ENCODE data around the gene ZBTB1. TPM values are rescaled to one million over a fixed set of nuclear protein-coding genes. Genes with fewer than 3 reads are reported as not detected.
A peak's percentile ranks its signal among the peaks of the same experiment; 100 is the strongest.

The ZBTB1 gene
- total and polyA plus RNA-seq, 9 of the 15 experiments (the other 6 are each of a cell fraction or from before 2014, with no cell fraction given), result 2.3 to 16.5 (median 9.0) TPM

- TF ChIP-seq FOXJ3 (CRISPR knock-in tag; IDR thresholded peaks at IDR 0.05) (no peak), EZH2 (IDR thresholded peaks at IDR 0.05; ENCODE audit: borderline replicate concordance, low read depth, low read length) (no peak), SAP30 (IDR thresholded peaks at IDR 0.05; ENCODE audit: borderline replicate concordance, insufficient read depth, low read depth, low read length, poor library complexity, severe bottlenecking) (peak; percentile 59), KLF13 (tag; IDR thresholded peaks at IDR 0.05; ENCODE audit: borderline replicate concordance, low read depth) (no peak), PRMT5 (CRISPR knock-in tag; IDR thresholded peaks at IDR 0.05) (no peak), ZSCAN32 (CRISPR knock-in tag; IDR thresholded peaks at IDR 0.05) (no peak), YY1 (IDR thresholded peaks at IDR 0.05; ENCODE audit: borderline replicate concordance in 1 of 3, control insufficient read depth in 1 of 3, extremely low read depth in 1 of 3, insufficient read depth in 3 of 3, insufficient read length in 1 of 3, insufficient replicate concordance in 2 of 3, low read depth in 1 of 3, low read length in 2 of 3) (peak in 1 of 3 experiments; percentile 38), YBX1 (IDR thresholded peaks at IDR 0.05) (no peak), CTBP1 (IDR thresholded peaks at IDR 0.05; ENCODE audit: borderline replicate concordance) (peak; percentile 93), HOXB6 (CRISPR knock-in tag; IDR thresholded peaks at IDR 0.05; ENCODE audit: borderline replicate concordance) (no peak), POLR2B (IDR thresholded peaks at IDR 0.05; ENCODE audit: low read depth, partially characterized antibody) (peak; percentile 25)
- TF ChIP-seq, protein P1, sequence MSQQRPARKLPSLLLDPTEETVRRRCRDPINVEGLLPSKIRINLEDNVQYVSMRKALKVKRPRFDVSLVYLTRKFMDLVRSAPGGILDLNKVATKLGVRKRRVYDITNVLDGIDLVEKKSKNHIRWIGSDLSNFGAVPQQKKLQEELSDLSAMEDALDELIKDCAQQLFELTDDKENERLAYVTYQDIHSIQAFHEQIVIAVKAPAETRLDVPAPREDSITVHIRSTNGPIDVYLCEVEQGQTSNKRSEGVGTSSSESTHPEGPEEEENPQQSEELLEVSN (IDR thresholded peaks at IDR 0.05; ENCODE audit: borderline replicate concordance in 1 of 2, extremely low read depth in 1 of 2, insufficient read depth in 1 of 2, insufficient read length in 1 of 2, low read depth in 1 of 2, low read length in 1 of 2, poor library complexity in 1 of 2, severe bottlenecking in 1 of 2), result peak in 1 of 2 experiments; percentile 67
- TF ChIP-seq, protein P2, sequence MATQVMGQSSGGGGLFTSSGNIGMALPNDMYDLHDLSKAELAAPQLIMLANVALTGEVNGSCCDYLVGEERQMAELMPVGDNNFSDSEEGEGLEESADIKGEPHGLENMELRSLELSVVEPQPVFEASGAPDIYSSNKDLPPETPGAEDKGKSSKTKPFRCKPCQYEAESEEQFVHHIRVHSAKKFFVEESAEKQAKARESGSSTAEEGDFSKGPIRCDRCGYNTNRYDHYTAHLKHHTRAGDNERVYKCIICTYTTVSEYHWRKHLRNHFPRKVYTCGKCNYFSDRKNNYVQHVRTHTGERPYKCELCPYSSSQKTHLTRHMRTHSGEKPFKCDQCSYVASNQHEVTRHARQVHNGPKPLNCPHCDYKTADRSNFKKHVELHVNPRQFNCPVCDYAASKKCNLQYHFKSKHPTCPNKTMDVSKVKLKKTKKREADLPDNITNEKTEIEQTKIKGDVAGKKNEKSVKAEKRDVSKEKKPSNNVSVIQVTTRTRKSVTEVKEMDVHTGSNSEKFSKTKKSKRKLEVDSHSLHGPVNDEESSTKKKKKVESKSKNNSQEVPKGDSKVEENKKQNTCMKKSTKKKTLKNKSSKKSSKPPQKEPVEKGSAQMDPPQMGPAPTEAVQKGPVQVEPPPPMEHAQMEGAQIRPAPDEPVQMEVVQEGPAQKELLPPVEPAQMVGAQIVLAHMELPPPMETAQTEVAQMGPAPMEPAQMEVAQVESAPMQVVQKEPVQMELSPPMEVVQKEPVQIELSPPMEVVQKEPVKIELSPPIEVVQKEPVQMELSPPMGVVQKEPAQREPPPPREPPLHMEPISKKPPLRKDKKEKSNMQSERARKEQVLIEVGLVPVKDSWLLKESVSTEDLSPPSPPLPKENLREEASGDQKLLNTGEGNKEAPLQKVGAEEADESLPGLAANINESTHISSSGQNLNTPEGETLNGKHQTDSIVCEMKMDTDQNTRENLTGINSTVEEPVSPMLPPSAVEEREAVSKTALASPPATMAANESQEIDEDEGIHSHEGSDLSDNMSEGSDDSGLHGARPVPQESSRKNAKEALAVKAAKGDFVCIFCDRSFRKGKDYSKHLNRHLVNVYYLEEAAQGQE (IDR thresholded peaks at IDR 0.05; ENCODE audit: borderline replicate concordance), result no peak
- TF ChIP-seq, protein P2 (CRISPR knock-in tag; IDR thresholded peaks at IDR 0.05; ENCODE audit: low read depth), result no peak
- TF ChIP-seq, protein P3, sequence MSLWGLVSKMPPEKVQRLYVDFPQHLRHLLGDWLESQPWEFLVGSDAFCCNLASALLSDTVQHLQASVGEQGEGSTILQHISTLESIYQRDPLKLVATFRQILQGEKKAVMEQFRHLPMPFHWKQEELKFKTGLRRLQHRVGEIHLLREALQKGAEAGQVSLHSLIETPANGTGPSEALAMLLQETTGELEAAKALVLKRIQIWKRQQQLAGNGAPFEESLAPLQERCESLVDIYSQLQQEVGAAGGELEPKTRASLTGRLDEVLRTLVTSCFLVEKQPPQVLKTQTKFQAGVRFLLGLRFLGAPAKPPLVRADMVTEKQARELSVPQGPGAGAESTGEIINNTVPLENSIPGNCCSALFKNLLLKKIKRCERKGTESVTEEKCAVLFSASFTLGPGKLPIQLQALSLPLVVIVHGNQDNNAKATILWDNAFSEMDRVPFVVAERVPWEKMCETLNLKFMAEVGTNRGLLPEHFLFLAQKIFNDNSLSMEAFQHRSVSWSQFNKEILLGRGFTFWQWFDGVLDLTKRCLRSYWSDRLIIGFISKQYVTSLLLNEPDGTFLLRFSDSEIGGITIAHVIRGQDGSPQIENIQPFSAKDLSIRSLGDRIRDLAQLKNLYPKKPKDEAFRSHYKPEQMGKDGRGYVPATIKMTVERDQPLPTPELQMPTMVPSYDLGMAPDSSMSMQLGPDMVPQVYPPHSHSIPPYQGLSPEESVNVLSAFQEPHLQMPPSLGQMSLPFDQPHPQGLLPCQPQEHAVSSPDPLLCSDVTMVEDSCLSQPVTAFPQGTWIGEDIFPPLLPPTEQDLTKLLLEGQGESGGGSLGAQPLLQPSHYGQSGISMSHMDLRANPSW (CRISPR knock-in tag; IDR thresholded peaks at IDR 0.05), result no peak
Measured at GRCh38 chr14:64504310-64504896, at the start of gene ZBTB1 (continued).
